HG03066 (cell line): Measurements from ENCODE around the gene MT1G.
"Not testable (repeated sequence)": the region's sequence is repeated elsewhere in the genome, so short reads cannot be mapped to it uniquely, and the experiment has no call there.

Experiments used
- ATAC-seq: cut with Tn5 transposase; IDR thresholded peaks from one replicate; pipeline ENCODE4 v1.9.1; 2021; ENCODE audit warnings: low read depth; ENCODE audit not compliant: unreplicated experiment

Gene MT1G

DNA sequence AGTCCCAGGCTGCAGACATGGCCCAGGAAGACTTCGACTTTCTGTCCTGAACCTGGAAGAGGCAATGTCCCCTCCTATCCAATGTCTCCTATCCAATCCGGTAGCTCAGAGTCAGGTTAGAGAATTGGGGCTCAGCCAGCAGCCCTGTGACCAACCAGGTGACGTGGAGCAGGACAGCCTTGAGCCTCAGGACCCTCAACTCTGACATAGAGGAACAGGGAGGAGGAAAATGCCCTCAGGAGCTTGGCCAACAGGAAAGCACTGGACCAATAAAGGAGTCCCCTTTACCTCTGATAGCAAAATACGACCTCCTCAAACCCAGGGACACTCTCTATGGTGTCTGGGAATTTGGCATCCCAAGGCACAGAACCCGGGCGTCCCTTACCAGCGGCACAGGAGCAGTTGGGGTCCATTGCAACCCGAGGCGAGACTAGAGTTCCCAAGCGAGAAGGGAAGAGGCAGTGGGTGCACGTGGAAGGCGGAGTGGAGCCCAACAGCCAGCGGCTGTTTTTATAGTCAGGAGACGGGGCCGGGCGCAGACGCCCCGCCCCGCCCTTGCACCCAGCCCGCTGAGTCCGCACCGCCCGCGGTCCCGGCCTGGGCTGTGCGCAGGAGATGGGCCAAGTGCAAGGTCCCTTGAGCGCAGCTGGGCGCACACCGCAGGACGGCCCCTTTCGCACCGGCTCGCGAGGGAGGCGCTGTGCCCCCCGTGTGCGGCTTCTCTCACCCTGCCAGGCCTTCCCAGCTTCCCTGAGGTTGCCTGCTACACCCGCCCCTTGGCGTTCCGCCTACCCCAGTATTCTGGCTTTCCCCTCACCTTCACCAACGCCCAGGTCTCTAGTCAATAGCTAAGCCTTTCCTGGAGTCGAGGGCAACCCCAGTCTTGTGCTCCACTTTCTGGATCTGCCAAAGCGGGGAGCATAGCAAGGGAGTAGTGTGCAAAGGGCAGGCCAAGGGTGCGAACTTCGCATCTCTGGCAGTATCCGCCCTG lies at the start of gene MT1G:
MT1G (minus strand) TSS at position 485 of the 991 bp plus-strand sequence; CDS start at position 413, 72 bp downstream.
- ATAC-seq = no peak

DNA sequence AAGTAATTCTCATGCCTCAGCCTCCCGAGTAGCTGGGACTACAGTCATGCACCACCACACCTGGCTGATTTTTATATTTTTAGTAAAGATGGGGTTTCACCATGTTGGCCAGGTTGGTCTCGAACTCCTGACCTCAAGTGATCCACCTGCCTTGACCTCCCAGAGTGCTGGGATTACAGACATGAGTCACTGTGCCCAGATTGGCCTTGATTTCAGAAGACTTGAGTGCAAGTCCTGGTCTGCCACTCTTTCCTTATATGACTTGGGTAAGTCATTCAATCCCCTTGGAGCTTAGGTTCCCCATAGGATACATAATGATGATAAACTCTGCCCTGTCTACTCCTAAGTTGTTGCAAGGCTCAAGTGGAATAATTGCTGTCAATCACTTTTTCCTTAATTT lies 49.7 kb upstream of the MT1G start:
- not testable (repeated sequence) for ATAC-seq

DNA sequence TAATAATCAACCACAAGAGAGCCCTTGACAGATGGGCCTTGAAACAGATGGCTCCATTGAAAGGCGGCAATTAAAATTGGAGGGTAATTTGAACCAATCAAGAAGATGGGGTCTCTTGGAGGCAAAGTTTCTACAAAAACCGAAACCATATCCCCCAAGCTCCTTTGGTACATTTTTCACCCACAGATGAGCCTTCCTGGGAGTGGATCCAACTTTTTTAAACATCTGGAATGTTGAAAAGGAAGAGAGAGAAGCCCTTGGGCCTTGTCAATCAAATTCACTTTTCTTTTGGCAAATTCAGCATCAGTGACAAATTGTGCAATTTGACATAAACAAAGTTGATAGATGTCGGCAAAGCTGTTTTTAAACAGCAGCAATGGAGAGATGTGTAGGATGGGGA lies 48.9 kb upstream of the MT1G start:
- no peak for ATAC-seq

DNA sequence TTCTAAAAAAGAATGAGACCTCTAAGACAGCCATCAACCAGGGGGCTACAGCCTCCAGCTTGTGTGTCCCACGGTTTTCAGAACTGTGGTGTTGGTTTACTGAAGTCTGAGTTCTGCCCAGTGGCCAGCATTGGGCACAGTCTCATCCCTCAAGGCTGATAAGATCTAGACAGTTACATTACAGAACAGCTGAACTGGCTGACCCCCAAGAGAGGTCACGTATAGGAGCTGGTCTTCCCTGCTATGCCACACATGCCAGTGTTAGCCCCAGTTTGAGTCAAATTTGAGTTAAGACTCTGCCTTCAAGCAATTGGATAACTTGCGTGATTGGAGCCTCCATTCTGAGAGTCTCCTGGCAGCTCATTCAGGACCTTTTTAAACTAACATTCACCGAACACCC lies 47.3 kb upstream of the MT1G start:
- ATAC-seq = no peak

DNA sequence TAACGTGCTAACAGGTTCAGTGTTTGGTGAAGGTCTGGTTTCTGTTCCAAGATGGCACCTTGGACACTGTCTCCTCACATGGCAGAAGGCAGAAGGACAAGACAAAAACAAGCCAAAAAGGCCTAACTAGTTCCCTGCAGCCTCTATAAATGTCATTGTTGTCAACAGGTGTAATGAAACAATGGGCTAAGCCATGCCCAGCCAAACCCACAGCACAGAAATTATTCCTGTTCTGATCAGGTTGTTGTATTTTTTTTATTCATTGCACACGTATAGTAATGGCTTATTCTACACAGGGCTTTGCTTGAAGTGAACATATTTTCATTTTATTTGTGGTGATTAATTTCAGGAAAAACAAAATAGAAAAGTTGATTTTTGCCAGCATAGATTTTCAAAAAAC lies 45.9 kb upstream of the MT1G start:
- no peak for ATAC-seq

DNA sequence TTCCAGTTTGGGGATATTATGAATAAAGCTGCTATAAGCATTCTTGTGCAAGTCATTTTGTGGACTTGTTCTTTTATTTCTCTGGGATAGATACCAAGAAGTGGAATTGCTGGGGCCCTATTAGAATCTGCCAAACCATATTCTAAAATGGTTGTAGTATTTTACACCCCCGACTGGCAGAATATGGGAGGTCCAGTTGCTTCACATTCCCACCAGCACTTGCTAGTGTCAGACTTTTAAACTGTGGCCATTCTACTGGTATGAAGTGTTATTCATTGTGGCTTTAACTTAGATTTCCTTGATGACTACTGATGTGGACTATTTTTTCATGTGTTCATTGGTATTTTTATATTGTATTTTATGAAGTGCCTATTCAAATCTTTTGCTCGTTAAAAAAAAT lies 44.0 kb upstream of the MT1G start:
- no peak for ATAC-seq

DNA sequence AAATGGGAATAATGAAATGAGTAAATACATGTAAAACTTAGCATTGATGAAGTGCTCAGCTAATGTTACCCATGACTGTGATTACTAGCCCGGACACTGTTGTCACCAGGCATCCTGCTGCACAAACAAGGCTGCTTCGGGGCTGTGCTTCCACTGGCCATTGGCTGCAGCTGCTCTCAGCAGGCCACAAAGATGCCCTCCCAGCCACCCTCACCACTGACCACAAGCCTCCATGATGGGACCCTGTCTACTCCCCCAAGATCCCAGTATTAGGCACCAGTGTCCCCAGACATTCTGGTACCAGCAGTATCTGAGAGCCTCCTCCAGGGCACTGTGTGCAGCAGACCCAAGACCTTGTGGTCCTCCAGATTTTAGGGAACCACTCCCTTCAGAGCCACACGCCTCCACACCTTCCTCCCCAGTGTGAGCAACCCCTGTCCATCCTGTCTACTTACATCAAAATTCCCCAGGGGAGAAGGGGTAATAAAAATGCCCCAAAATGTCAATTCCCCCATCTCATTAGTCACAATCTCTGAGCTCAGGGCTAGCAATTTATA lies 42.4 kb upstream of the MT1G start:
- ATAC-seq = no peak

DNA sequence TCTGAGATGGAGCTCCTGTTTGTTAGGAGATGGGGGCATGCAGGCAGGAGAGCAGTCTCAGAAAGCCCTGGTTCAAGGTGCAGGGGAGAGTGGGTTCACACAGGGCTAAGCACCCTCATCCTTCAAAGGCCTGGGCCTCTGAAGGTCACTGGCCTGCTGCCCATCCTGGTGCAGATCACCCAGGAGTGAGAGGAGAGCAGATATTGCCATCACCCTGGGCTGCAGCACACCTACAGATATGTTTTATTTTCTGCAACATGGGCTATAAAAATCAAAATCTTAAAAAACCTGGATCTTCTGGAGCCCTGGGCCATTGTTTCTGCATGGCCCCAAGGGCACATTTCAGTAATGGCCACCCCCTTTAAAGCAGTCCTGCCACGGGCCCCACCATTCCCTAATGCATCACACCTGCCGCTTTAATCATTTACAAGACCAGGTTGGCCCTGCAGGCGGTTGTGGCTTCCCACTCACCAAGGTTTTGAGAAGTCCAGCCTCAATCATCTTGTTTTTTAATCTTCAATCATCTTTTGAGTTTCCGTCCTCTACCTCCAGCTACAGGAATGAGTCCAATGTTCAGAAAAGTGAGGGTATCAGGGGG lies 41.7 kb upstream of the MT1G start:
- no peak for ATAC-seq

DNA sequence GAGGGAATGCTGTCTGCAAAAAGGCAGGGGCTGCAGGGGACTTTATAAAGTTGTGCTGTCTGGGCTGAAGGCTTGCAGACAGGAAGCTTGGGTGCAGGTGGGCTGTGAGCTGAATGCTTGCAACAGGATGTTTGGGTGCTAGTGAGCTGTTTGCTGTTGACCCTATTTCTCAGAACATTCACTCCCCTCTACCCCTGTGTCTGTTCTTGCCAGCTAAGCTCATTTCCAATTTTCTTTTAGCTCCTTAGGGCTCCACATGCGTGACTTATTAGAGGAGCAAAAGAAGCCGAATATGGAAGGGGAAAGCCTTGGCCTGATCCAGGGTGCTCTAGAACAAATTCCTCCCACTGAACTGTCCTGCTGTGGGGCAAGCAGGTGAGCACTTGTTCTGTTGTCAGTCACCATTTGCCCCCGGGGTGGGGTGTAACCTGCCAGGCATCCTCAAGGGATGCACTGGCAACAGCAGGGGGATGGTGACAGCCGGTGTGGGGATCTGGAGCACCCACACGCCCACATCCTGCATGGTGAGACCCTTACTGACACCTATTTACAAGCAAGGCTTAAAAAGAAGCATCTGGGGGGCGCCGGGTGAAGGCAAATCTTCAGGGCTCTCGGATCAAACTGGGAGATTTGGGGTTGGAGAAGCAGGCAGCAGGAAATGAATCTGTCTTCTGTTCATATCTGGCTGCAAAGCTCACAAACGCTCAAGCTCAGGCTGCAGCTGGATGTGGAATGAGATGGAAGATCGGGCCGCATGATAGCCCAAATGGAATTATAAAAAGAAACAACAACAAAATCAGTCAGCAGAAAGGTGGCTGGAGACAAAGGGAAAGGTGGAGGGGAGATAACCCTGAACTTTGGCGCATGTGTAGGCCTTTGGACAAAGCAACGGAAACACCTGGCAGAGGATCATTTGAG lies 40.9 kb upstream of the MT1G start:
- ATAC-seq = no peak

DNA sequence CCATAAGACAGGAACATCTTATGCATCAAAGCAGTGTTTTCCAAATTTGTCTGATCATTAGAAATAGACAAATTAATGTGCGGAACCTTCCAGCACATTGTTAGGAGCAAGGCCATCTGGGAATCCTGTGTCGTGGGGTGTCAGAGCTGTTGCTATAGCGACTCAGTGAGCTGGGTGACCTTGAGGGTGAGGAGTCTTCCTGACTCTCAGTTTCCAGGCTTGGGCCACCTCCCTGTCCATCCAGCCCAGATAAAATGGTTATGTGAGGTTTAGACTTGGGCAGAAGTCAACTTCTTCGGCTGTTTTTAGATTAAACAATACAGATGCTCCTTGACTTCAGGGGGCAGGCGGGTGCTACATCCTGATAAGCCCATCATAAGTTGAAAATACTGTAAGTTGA lies 35.0 kb upstream of the MT1G start:
- ATAC-seq = no peak

DNA sequence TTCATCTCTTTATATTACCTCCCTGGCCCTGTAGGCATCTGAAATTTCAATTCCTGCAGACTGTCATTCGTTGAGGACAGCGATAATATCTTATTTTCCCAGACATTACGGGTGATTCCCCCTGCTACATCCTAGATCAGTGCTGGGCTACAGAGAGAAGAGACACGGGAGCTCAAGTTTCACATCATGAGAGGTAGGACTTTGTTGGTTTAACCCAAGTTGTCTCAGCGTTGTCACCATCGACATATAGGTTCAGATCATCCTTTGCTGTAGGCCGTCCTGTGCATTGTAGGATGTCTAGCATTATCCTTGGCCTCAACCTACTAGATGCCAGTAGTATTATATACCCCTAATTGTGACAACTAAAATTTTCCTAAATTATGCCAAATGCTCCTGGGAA lies 33.7 kb upstream of the MT1G start:
- no peak for ATAC-seq

DNA sequence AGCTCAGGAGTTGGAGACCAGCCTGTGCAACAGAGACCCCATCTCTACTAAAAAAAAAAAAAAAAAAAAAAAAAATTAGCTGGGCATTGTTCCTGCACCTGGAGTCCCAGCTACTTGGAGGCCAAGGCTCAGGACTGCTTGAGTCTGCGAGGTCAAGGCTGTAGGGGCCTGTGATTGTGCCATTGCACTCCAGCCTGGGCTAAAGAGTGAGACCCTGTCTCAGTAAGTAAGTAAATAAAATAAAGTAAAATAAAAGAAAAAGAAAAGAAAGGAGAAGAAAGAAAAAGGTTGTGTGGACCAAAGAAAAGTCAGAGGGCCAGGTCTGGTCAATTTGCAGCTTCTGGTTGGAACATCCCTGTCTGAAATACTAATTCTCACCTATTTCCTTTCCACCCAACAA lies 32.8 kb upstream of the MT1G start:
- ATAC-seq = no peak

DNA sequence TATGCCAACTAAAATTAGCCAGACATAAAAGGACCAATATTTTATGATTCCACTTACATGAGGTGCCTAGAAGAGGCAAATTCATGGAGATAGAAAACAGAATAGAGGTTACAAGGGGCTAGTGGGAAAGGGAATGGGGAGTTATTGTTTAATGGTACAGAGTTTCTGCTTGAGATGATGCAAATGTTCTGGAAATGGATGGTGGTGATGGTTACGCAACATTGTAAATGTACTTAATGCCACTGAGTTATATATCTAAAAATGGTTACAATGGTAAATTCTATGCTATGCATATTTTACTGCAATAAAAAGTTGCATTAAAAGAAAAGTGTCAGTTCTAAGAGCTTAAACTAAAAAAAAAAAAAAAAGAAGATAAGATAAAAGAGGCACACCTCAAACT lies 32.3 kb upstream of the MT1G start:
- ATAC-seq = no peak

DNA sequence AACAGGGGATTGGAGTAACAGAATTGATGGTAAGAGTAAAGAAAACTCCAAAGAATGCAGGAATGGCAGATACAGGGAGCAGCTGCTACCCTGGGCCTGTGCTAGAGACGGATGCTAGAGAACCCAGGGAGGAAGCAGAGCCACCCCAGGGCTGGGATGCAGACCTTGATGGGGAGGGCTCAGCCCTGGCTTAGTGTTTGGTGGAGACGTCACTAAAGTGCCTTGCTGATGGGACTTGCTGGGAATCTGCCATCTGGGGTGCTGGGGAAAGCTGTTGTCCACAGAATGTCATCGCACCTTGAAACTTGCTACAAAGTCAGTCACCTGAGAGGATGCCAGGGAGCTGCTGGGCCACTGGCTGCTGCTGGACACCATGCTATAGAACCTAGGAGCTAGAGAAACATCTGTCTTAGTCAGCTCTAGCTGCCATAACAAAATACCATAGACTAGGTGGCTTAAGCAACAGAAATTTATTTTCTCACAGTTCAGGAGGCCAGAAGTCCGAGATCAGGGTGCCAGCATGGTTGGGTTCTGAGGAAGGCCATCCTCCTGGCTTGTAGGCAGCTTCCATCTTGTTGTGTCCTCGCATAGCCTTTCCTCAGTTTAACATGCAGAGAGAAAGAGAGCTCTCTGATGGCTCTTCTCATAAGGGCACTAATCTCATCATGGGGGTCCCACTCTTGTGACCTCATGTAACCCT lies 29.7 kb upstream of the MT1G start:
- no peak for ATAC-seq

DNA sequence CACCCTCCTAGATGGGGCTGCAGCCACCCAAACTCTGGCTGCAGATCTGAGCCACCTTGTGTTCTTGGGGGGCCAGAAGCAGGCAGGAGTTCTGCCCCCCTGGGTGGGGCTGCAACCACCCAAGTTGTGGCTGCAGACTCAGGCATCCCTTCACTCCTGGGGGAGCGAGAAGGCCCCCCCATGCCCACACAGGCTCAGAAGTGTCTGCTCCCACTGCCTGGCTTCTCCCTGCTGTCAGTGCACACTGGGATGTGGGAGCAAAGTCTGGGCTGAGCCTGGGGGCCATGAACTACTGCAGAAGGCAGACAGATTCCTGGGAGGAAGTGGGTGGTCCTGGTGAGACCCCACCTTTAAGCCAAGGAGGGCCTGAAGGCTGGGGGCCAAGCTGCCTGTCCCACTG lies 27.4 kb upstream of the MT1G start:
- ATAC-seq = no peak

DNA sequence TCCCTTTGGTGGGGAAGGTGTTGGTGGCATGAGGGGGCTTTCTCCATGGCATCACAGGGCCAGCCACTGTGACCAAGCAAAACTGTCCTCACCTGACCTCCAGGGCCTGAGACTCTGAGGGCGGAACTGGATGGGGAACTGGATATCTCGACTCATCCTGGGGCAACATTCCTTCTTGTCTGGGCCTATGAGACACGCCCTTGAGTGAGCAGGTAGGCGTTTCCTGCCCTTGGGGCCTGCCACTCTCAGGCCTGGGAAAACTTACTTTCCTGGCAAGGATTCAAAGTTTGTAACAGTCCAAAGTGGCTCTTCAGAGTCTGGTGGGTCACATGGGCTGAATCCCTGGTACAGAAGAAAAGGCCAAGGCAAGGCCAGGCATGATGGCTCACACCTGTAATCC lies 24.0 kb upstream of the MT1G start:
- no peak for ATAC-seq

DNA sequence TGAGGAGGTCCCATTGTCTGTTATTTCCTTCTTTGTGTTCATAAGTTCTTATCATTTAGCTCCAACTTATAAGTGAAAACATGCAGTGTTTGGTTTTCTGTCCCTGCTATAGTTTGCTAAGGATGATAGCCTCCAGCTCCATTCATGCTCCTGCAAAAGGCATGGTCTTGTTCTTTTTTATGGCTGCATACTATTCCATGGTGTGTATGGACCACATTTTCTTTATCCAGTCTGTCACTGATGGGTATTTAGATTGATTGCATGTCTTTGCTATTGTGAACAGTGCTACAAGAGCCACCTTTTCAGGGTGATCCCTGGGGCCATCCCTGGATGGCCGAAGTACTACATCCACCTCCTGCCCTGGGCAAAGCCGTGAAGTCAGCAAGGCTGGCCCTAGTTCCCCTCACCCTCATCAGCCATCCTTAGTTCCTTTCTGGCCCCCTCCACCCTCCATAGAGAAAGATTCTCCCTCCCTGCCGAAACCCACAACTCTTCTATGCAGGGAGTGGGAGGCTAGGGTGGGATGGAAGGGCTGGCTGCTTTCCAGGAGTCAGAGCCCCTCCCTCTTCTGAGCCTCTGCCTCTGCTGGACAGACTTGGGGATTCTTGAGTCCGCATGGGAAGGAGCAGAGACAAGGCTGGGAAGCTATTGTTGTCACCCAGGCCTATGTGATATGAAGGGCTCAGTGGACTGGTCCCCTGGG lies 22.7 kb upstream of the MT1G start:
- ATAC-seq = no peak

DNA sequence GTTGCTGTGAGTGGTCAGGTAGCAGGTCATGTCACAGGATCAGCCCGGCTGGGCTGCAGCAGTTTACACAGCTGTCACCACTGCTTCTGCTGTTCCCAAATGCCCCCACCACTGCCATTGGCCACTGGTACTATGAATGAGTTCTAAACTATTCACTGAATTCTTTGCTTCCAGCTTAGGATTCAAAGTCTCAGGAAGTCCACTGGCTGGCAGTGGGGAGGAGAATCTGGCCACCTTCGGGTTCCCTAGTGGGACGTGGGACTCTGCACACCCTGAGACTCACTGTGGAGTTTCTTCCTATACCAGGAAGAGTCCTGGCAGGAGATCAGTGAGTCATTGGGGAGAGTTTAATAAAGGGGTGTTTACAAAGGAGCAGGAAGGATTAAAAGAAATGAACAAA lies 21.3 kb upstream of the MT1G start:
- no peak for ATAC-seq

DNA sequence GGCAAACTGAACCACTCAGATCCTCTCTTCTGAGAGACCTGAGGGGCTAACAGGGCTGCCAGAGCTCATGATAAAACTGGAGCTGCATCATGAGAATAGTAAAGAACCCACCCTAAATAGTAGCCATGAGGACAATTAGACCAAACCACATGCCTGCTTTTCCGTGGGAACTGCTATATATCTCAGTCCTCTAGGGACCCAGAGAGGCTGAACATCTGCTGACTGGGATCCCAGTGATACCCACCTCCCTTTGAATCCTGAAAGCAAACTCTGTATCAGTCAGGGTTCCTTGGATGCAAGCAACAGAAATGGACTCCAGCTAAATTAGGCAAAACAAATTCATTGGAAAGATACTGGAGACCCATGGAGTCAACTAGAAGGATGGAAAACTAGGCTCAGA lies 20.9 kb upstream of the MT1G start:
- ATAC-seq = no peak

DNA sequence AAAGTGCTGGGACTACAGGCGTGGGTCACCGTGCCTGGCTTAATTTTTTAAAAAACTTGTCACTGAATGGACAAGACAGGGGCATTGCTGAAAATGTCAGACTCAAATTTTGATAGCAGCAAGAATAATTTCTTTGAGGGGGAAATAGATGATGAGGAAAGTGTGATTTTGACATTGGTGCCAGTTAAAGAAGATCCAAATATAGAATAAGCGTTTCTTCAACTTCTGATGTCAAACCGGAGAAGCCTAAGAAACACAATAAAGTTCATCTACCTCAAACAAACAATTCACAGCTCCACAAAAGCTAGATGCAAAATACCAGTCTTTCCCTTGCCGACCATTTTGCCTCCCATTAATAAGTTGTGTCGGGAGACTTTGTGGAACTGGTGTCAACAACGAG lies 18.9 kb upstream of the MT1G start:
- ATAC-seq = no peak
